ENCODE results near the gene CETP. TPM values are rescaled to one million over a fixed set of nuclear protein-coding genes. Genes with fewer than 3 reads are reported as not detected.

The CETP gene
- total RNA-seq, 2 donors from 2014 or later = not detected

GRCh38 chr16:56977823-56978430 is 16.2 kb downstream of the CETP start:
- no peak for TF ChIP-seq CTCF (IDR thresholded peaks at IDR 0.05)
- H3K9me3 ChIP-seq = no peaks in the 10 kb centered on the region
- peaks cover 0 to 16% of the 10 kb centered on the region in 2 donors for H3K4me1 ChIP-seq (ENCODE audit: control insufficient read depth in 1 of 2, low read depth in 2 of 2)
- no peak for ATAC-seq (ENCODE audit: insufficient number of reproducible peaks, low FRiP score, low read depth)
- no peaks in the 10 kb centered on the region for H3K27me3 ChIP-seq (replicated peaks; ENCODE audit: insufficient read depth)
- no peak for DNase-seq (ENCODE audit: low spot score)
- no peaks in the 10 kb centered on the region for H3K36me3 ChIP-seq
- no peak overlapping the region for H3K27ac ChIP-seq
- H3K4me3 ChIP-seq = no peak overlapping the region

- no peak overlapping the region for H3K4me3 ChIP-seq
- no peaks in the 10 kb centered on the region for H3K36me3 ChIP-seq
- DNase-seq (ENCODE audit: low spot score) (no peak), ATAC-seq (ENCODE audit: insufficient number of reproducible peaks, low FRiP score, low read depth) (no peak)
- H3K27ac ChIP-seq = no peak overlapping the region
- no peaks in the 10 kb centered on the region for H3K9me3 ChIP-seq
- H3K4me1 ChIP-seq (ENCODE audit: control insufficient read depth in 1 of 2, low read depth in 2 of 2) = peaks cover 0 to 18% of the 10 kb centered on the region in 2 donors
- no peak for TF ChIP-seq CTCF (IDR thresholded peaks at IDR 0.05)
- no peaks in the 10 kb centered on the region for H3K27me3 ChIP-seq (replicated peaks; ENCODE audit: insufficient read depth)
Measured at GRCh38 chr16:56980201-56980535, 18.4 kb downstream of the CETP start.

- H3K27me3 ChIP-seq (replicated peaks; ENCODE audit: insufficient read depth) = no peaks in the 10 kb centered on the region
- H3K9me3 ChIP-seq = no peaks in the 10 kb centered on the region
- no peak for TF ChIP-seq CTCF (IDR thresholded peaks at IDR 0.05)
- peaks cover 6 to 27% of the 10 kb centered on the region in 2 donors for H3K4me1 ChIP-seq (ENCODE audit: control insufficient read depth in 1 of 2, low read depth in 2 of 2)
- ATAC-seq (ENCODE audit: insufficient number of reproducible peaks, low FRiP score, low read depth) (no peak), DNase-seq (ENCODE audit: low spot score) (no peak)
- no peak overlapping the region for H3K4me3 ChIP-seq
- H3K27ac ChIP-seq = peak overlapping the region; percentile 6 to 44
- H3K36me3 ChIP-seq = no peaks in the 10 kb centered on the region
Measured at GRCh38 chr16:56980792-56981724, 19.3 kb downstream of the CETP start.

GRCh38 chr16:56981729-56982271 is 20.1 kb downstream of the CETP start:
- no peak for ATAC-seq (ENCODE audit: insufficient number of reproducible peaks, low FRiP score, low read depth)
- no peak overlapping the region for H3K27ac ChIP-seq
- no peak for TF ChIP-seq CTCF (IDR thresholded peaks at IDR 0.05)

GRCh38 chr16:56982695-56983094 is 20.9 kb downstream of the CETP start:
- Histone ChIP-seq H3K4me3 (no peak overlapping the region), H3K36me3 (no peaks in the 10 kb centered on the region), H3K4me1 (ENCODE audit: control insufficient read depth in 1 of 2, low read depth in 2 of 2) (peaks cover 6 to 28% of the 10 kb centered on the region in 2 donors), H3K9me3 (no peaks in the 10 kb centered on the region), H3K27me3 (replicated peaks; ENCODE audit: insufficient read depth) (no peaks in the 10 kb centered on the region), H3K27ac (no peak overlapping the region)
- DNase-seq (ENCODE audit: low spot score) = no peak
- ATAC-seq (ENCODE audit: insufficient number of reproducible peaks, low FRiP score, low read depth) = no peak
- no peak for TF ChIP-seq CTCF (IDR thresholded peaks at IDR 0.05)

More at GRCh38 chr16:56981729-56982271, 20.1 kb downstream of the CETP start:
- H3K4me3 ChIP-seq = no peak overlapping the region
- H3K9me3 ChIP-seq = no peaks in the 10 kb centered on the region
- no peaks in the 10 kb centered on the region for H3K27me3 ChIP-seq (replicated peaks; ENCODE audit: insufficient read depth)
- DNase-seq (ENCODE audit: low spot score) = no peak
- no peaks in the 10 kb centered on the region for H3K36me3 ChIP-seq
- H3K4me1 ChIP-seq (ENCODE audit: control insufficient read depth in 1 of 2, low read depth in 2 of 2) = peaks cover 6 to 28% of the 10 kb centered on the region in 2 donors

Measured in thoracic aorta (tissue), 2 donors.